K562 (cell line): ENCODE data around the gene USP2. TPM values are rescaled to one million over a fixed set of nuclear protein-coding genes. Genes with fewer than 3 reads are reported as not detected.

ENCODE experiments used
- ATAC-seq: fragments of 200-7000 bp; cut with Tn5 transposase; 3 replicates; pipeline ENCODE4 v1.9.1; 2020; ENCODE audit warnings: moderate library complexity
- BruUV-seq: library from RNA; stranded (reverse); fragments of 400-500 nt; replicated peaks from 2 replicates; lab custom pipeline; 2021; lab: Mats Ljungman, UMichigan
- CTCF ChIA-PET: fragments of 300-600 bp; formaldehyde crosslinking; extraction: SDS; loops from one replicate; lab custom pipeline; 2021; ENCODE audit warnings: low intra/inter-chr PET ratio; lab: Yijun Ruan, JAX
- POLR2A ChIA-PET: fragments of 300-600, 350-650 bp; sonication (Branson Sonifier 250); formaldehyde crosslinking; extraction: SDS; loops from one replicate; lab custom pipeline; 2021; ENCODE audit warnings: antibody characterized with exemption, inconsistent platforms; lab: Yijun Ruan, JAX
- DNase-seq, 4 experiments: peaks; one replicate each; pipeline versions ENCODE4 v3.0.0 to v3.0.0-alpha.2; 2011 to 2018; ENCODE audit warnings: low spot score in 3 of 4, mixed read lengths in 3 of 4; ENCODE audit errors: extremely low read depth in 1 of 4
- FAIRE-seq: peaks from 2 replicates; lab custom pipeline; 2011; peaks lifted over from hg19 to GRCh38; lab: Jason Lieb, UNC
- H2AFZ ChIP-seq: 2 replicates; pipeline ENCODE4 v1.6.0; 2011; ENCODE audit warnings: low read depth, low read length, control low read depth, inconsistent platforms
- H3K27ac ChIP-seq: fragments of 200-600 bp; 3 replicates; pipeline ENCODE4 v1.8.0; 2011; ENCODE audit warnings: low read depth, mild to moderate bottlenecking, control low read depth, inconsistent platforms, low read length, moderate library complexity, mixed read lengths; ENCODE audit errors: extremely low read depth
- H3K27me3 ChIP-seq, 2 experiments: fragments of 300-600 bp in 1 of 2; 2 replicates in 1 of 2; 3 replicates in 1 of 2; pipeline versions ENCODE4 v1.6.0 to v1.8.0; 2011; ENCODE audit warnings: inconsistent platforms in 2 of 2, low read length in 2 of 2, mild to moderate bottlenecking in 1 of 2, mixed read lengths in 1 of 2, moderate library complexity in 1 of 2; ENCODE audit not compliant: control insufficient read depth in 2 of 2, insufficient read depth in 2 of 2
- H3K36me3 ChIP-seq: fragments of 300-600 bp; 3 replicates; pipeline ENCODE4 v1.8.0; 2011; ENCODE audit warnings: mild to moderate bottlenecking, low read length, inconsistent platforms; ENCODE audit not compliant: control insufficient read depth, insufficient read depth
- H3K4me1 ChIP-seq, 2 experiments: fragments of 200-600 bp in 1 of 2; replicated peaks in 1 of 2; 2 replicates in 1 of 2; 3 replicates in 1 of 2; pipeline versions ENCODE4 v1.5.1 to v1.8.0; 2011; ENCODE audit warnings: inconsistent platforms in 2 of 2, low read length in 2 of 2, mild to moderate bottlenecking in 1 of 2, mixed read lengths in 1 of 2, moderate library complexity in 1 of 2; ENCODE audit not compliant: control insufficient read depth in 2 of 2, insufficient read depth in 2 of 2
- H3K4me2 ChIP-seq: 2 replicates; pipeline ENCODE4 v1.6.1; 2011; ENCODE audit warnings: low read length, control low read depth, inconsistent platforms, mixed read lengths; ENCODE audit not compliant: insufficient read depth
- H3K4me3 ChIP-seq: fragments of 200-600 bp; sonication (generic), shearing (Covaris generic); 2 replicates; pipeline ENCODE4 v1.5.1; 2016; ENCODE audit warnings: control low read depth, inconsistent platforms
- H3K79me2 ChIP-seq: fragments of 200-600 bp; 3 replicates; pipeline ENCODE4 v1.8.0; 2011; ENCODE audit warnings: low read length, inconsistent platforms; ENCODE audit not compliant: control insufficient read depth, insufficient read depth
- H3K9ac ChIP-seq, 2 experiments: 2 replicates each; pipeline versions ENCODE4 v1.6.0 to v1.6.1; 2011; ENCODE audit warnings: low read depth in 2 of 2, low read length in 2 of 2, control low read depth in 1 of 2, inconsistent platforms in 1 of 2, mild to moderate bottlenecking in 1 of 2, mixed read lengths in 1 of 2; ENCODE audit not compliant: insufficient read depth in 1 of 2
- H3K9me1 ChIP-seq: one replicate; pipeline ENCODE4 v1.6.0; 2011; ENCODE audit warnings: inconsistent platforms, mild to moderate bottlenecking, low read length, moderate library complexity; ENCODE audit not compliant: control insufficient read depth, insufficient read depth
- H3K9me3 ChIP-seq: replicated peaks from 2 replicates; pipeline ENCODE4 v1.5.1; 2011; ENCODE audit warnings: low read depth, low read length, inconsistent platforms; ENCODE audit not compliant: control insufficient read depth, insufficient read depth
- H4K20me1 ChIP-seq: replicated peaks from 2 replicates; pipeline ENCODE4 v1.6.1; 2011; ENCODE audit warnings: low read length, inconsistent platforms, mixed read lengths; ENCODE audit not compliant: control insufficient read depth, insufficient read depth
- ARID2 ChIP-seq: fragments of 450-650 bp; IDR thresholded peaks from 2 replicates; pipeline ENCODE4 v1.6.1; 2017; ENCODE audit warnings: antibody characterized with exemption, mild to moderate bottlenecking
- ATF3 ChIP-seq, 2 experiments: fragments of 450-650 bp in 1 of 2; sonication (generic) in 1 of 2; formaldehyde crosslinking in 1 of 2; IDR thresholded peaks in 1 of 2; conservative IDR thresholded peaks in 1 of 2; 2 replicates each; pipeline versions ENCODE4 v1.6.1 to v1.8.1; 2016 to 2023; ENCODE audit warnings: mild to moderate bottlenecking in 2 of 2, moderate library complexity in 2 of 2, inconsistent platforms in 1 of 2, missing genetic modification reagents in 1 of 2
- ATF7 ChIP-seq: fragments of 450-650 bp; IDR thresholded peaks from 2 replicates; pipeline ENCODE4 v1.7.1; 2014; ENCODE audit warnings: mild to moderate bottlenecking, moderate library complexity
- BHLHE40 ChIP-seq: IDR thresholded peaks from 2 replicates; pipeline ENCODE4 v1.6.1; 2011; ENCODE audit warnings: low read length, improper control_type of control experiment
- CBFA2T2 ChIP-seq: fragments of 450-650 bp; conservative IDR thresholded peaks from 2 replicates; pipeline ENCODE4 v1.6.1; 2017; ENCODE audit warnings: mild to moderate bottlenecking
- CEBPG ChIP-seq, 3 experiments: fragments of 200-800 bp in 1 of 3; sonication (Bioruptor generic) in 1 of 3; sonication (generic) in 1 of 3; formaldehyde crosslinking in 1 of 3; IDR thresholded peaks in 2 of 3; conservative IDR thresholded peaks in 1 of 3; 2 replicates each; pipeline versions ENCODE4 v1.6.1 to v1.8.0; 2016 to 2022; ENCODE audit warnings: missing compliant biosample characterization in 2 of 3, missing genetic modification characterization in 2 of 3, mild to moderate bottlenecking in 1 of 3, missing genetic modification reagents in 1 of 3
- EP400 ChIP-seq: fragments of 450-650 bp; IDR thresholded peaks from 2 replicates; pipeline ENCODE4 v1.6.1; 2017; ENCODE audit warnings: antibody characterized with exemption, mild to moderate bottlenecking, moderate library complexity
- HMGN3 ChIP-seq: IDR thresholded peaks from 2 replicates; pipeline ENCODE4 v1.6.1; 2011; ENCODE audit warnings: borderline replicate concordance, low read depth, mild to moderate bottlenecking, mixed read lengths, low read length; ENCODE audit not compliant: insufficient read length; ENCODE audit errors: extremely low read depth
- JUND ChIP-seq, 2 experiments: IDR thresholded peaks; 2 replicates in 1 of 2; 3 replicates in 1 of 2; pipeline ENCODE4 v1.6.1; 2011; ENCODE audit warnings: borderline replicate concordance in 2 of 2, low read depth in 2 of 2, low read length in 2 of 2, improper control_type of control experiment in 1 of 2, missing biosample characterization in 1 of 2, missing genetic modification characterization in 1 of 2, missing genetic modification reagents in 1 of 2
- MAX ChIP-seq: sonication (generic); formaldehyde crosslinking; IDR thresholded peaks from 2 replicates; pipeline ENCODE4 v1.9.0; 2022; ENCODE audit warnings: mild to moderate bottlenecking, missing genetic modification reagents
- NR2C1 ChIP-seq, 2 experiments: fragments of 450-650 bp; IDR thresholded peaks; 2 replicates each; pipeline ENCODE4 v1.6.1; 2017; ENCODE audit warnings: mild to moderate bottlenecking in 2 of 2, antibody characterized with exemption in 1 of 2, inconsistent platforms in 1 of 2, missing compliant biosample characterization in 1 of 2, missing genetic modification characterization in 1 of 2
- POU5F1 ChIP-seq: fragments of 150-350 bp; IDR thresholded peaks from 2 replicates; pipeline ENCODE4 v1.6.1; 2014; ENCODE audit warnings: borderline replicate concordance, low read length, low read depth, mild to moderate bottlenecking; ENCODE audit not compliant: partially characterized antibody
- RAD51 ChIP-seq: fragments of 450-650 bp; IDR thresholded peaks from 2 replicates; pipeline ENCODE4 v1.7.1; 2016; ENCODE audit warnings: low read depth, mild to moderate bottlenecking, borderline replicate concordance
- SMAD2 ChIP-seq: fragments of 150-350 bp; IDR thresholded peaks from 2 replicates; pipeline ENCODE4 v1.6.1; 2014; ENCODE audit warnings: low read depth, mild to moderate bottlenecking, low read length
- USF2 ChIP-seq: sonication (generic); formaldehyde crosslinking; IDR thresholded peaks from 2 replicates; pipeline ENCODE4 v1.5.0; 2020; ENCODE audit warnings: missing genetic modification reagents
- ZNF134 ChIP-seq: fragments of 250-450 bp; sonication (Bioruptor Pico); conservative IDR thresholded peaks from 2 replicates; pipeline ENCODE4 v1.4.0; 2020
- ZNF740 ChIP-seq, 3 experiments: fragments of 200-800 bp in 1 of 3; sonication (Bioruptor generic) in 1 of 3; sonication (generic) in 1 of 3; formaldehyde crosslinking in 1 of 3; IDR thresholded peaks; 2 replicates each; pipeline versions ENCODE4 v1.6.1 to v1.8.0; 2016 to 2022; ENCODE audit warnings: mild to moderate bottlenecking in 2 of 3, missing compliant biosample characterization in 2 of 3, missing genetic modification characterization in 2 of 3, missing genetic modification reagents in 1 of 3
- WGBS: fragments of 100-300 bp; shearing (Covaris generic); methylation state at CpG from one replicate; pipeline ENCODE4 v1.1.6; 2016; ENCODE audit warnings: low coverage, mixed read lengths; ENCODE audit not compliant: insufficient coverage; ENCODE audit errors: missing lambda C conversion rate; 5-methylcytosine and 5-hydroxymethylcytosine counted together
- in situ Hi-C: fragments of 300-500 bp; cut with MboI; formaldehyde crosslinking; loops from 4 replicates; pipeline ENCODE4 v1.15.0; 2018; ENCODE audit warnings: inconsistent platforms, mixed read lengths
- intact Hi-C: fragments of 100-400 bp; cut with micrococcal nuclease; formaldehyde crosslinking; loops from 2 replicates; pipeline ENCODE4 v1.14.2; 2022
- polyA plus RNA-seq, 8 experiments: library from polyadenylated mRNA; depleted of rRNA in 4 of 8; stranded (reverse) in 5 of 8; unstranded in 3 of 8; fragments of >200 nt; fragmentation: Nextera tagmentation in 2 of 8; fragmentation: Illumina TruSeq in 1 of 8; extraction: Ambion mirVana in 2 of 8; extraction: Trizol in 1 of 8; gene quantifications; 2 replicates each; pipeline versions ENCODE4 v1.2.1 to v1.2.3, GENCODE V29; 2011 to 2014; ENCODE audit warnings: inconsistent platforms in 1 of 8, missing spikeins in 1 of 8
- total RNA-seq, 7 experiments: library from RNA; depleted of rRNA in 6 of 7; stranded (reverse); fragments of >200 nt in 6 of 7; fragmentation: Illumina TruSeq in 2 of 7; extraction: Trizol in 2 of 7; gene quantifications; 2 replicates each; pipeline versions ENCODE4 v1.2.1 to v1.2.3, GENCODE V29; 2011 to 2021; ENCODE audit warnings: low replicate concordance in 1 of 7

USP2 gene
- total and polyA plus RNA-seq, 9 of the 15 experiments (the other 6 are each of a cell fraction or from before 2014, with no cell fraction given) = 2.8 to 16.9 (median 3.9) TPM

- Histone ChIP-seq H3K9me1 (no peaks in the 10 kb centered on the region), H3K36me3 (no peaks in the 10 kb centered on the region), H3K4me3 (no peak overlapping the region), H2AFZ (peak overlapping the region; percentile 67), H3K4me2 (no peak overlapping the region), H4K20me1 (no peaks in the 10 kb centered on the region), H3K9me3 (no peaks in the 10 kb centered on the region), H3K9ac (no peak overlapping the region), H3K27ac (no peak overlapping the region; the same call in 2 of the 3 replicates), H3K79me2 (no peaks in the 10 kb centered on the region), H3K27me3 (peaks cover 0 to 5% of the 10 kb centered on the region in 2 experiments; a peak in 1 of 5 replicates), H3K4me1 (peaks cover 5 to 23% of the 10 kb centered on the region in 2 experiments; a peak in 3 of 5 replicates)
- in situ Hi-C loops (no loop called here), intact Hi-C loops (loop anchor here (5.0 kb wide), 1 partner anchor 45 kb away; no protein-coding TSS in a partner anchor)
- ATAC-seq (peak; percentile 89), FAIRE-seq (peak; percentile 72), DNase-seq (peak; percentile 57 to 71 (median 62))
- ChIA-PET POLR2A (interaction anchor here (0.6 to 1.3 kb wide), 2 partner anchors 20 to 89 kb away, joined by 3 to 4 read pairs; no protein-coding TSS in a partner anchor), CTCF (no interaction called here)
- BruUV-seq = no TSS peak
- 12% methylated on average over 5 of the region's 5 CpGs for WGBS
- TF ChIP-seq RAD51 = peak; percentile 90
- TF ChIP-seq CBFA2T2 = peak; percentile 47
- 0 out of 2 replicates have a peak, but pooled peaks have one; percentile 15 for TF ChIP-seq CEBPG (CRISPR knock-in tag; IDR thresholded peaks at IDR 0.05)
- peak; percentile 17 to 79; a peak in 3 of 4 replicates for TF ChIP-seq CEBPG (tag; conservative IDR thresholded peaks at IDR 0.05 in 1 of 2, IDR thresholded peaks at IDR 0.05 in 1 of 2)
- no peak; the same call in 1 of the 2 replicates for TF ChIP-seq BHLHE40
- TF ChIP-seq EP400 = 0 out of 2 replicates have a peak, but pooled peaks have one; percentile 13
- no peak for TF ChIP-seq NR2C1 (IDR thresholded peaks at IDR 0.05)
- TF ChIP-seq NR2C1 (tag; IDR thresholded peaks at IDR 0.05) = 0 out of 2 replicates have a peak, but pooled peaks have one; percentile 17
- no peak for TF ChIP-seq SMAD2
- TF ChIP-seq ZNF740 (CRISPR knock-in tag; IDR thresholded peaks at IDR 0.05) = peak; percentile 90
- TF ChIP-seq ZNF740 (tag; IDR thresholded peaks at IDR 0.05) = peak in 1 of 2 experiments; percentile 72; a peak in 2 of 4 replicates
- TF ChIP-seq POU5F1 = no peak
- TF ChIP-seq USF2 = peak; percentile 88
- TF ChIP-seq ZNF134 = no peak
- peak; percentile 82 for TF ChIP-seq ATF3 (IDR thresholded peaks at IDR 0.05)
- no peak for TF ChIP-seq ATF3 (CRISPR knock-in tag; conservative IDR thresholded peaks at IDR 0.05)
- peak; percentile 81 for TF ChIP-seq JUND (IDR thresholded peaks at IDR 0.05; ENCODE audit: borderline replicate concordance, low read depth, low read length)
- TF ChIP-seq JUND (tag; IDR thresholded peaks at IDR 0.05; ENCODE audit: borderline replicate concordance, low read depth, low read length) = peak; percentile 64; the same call in 1 of the 3 replicates
- TF ChIP-seq ARID2 = no peak
- peak; percentile 75 for TF ChIP-seq MAX (CRISPR knock-in tag)
- no peak for TF ChIP-seq HMGN3
- peak; percentile 29; the same call in 1 of the 2 replicates for TF ChIP-seq ATF7
Observed at GRCh38 chr11:119427279-119427678, 45.8 kb upstream of the USP2 start.
